HG03575 (cell line): ENCODE results near the gene ABHD12.
"Not testable (repeated sequence)": the region's sequence is repeated elsewhere in the genome, so short reads cannot be mapped to it uniquely, and the experiment has no call there.

Source experiments
- ATAC-seq: cut with Tn5 transposase; IDR thresholded peaks from one replicate; pipeline ENCODE4 v1.9.1; 2021; ENCODE audit not compliant: unreplicated experiment, insufficient number of reproducible peaks, low FRiP score; ENCODE audit errors: extremely low read depth

The ABHD12 gene

GRCh38 chr20:25312716-25313115 is 77.9 kb downstream of the ABHD12 start:
- not testable (repeated sequence) for ATAC-seq

GRCh38 chr20:25310921-25311728 is 79.5 kb downstream of the ABHD12 start:
- ATAC-seq = no peak

GRCh38 chr20:25310268-25310920 is 80.2 kb downstream of the ABHD12 start:
- peak; percentile 75 for ATAC-seq

- ATAC-seq = no peak
Observed at GRCh38 chr20:25309395-25310267, 81.0 kb downstream of the ABHD12 start.

GRCh38 chr20:25308671-25309394 is 81.8 kb downstream of the ABHD12 start:
- no peak for ATAC-seq

GRCh38 chr20:25308083-25308491 is 82.5 kb downstream of the ABHD12 start:
- no peak for ATAC-seq

- ATAC-seq = no peak
Observed at GRCh38 chr20:25306991-25307903, 83.4 kb downstream of the ABHD12 start.

- ATAC-seq = no peak
Observed at GRCh38 chr20:25304025-25304549, 86.5 kb downstream of the ABHD12 start.

- ATAC-seq = no peak
Observed at GRCh38 chr20:25303292-25304024, 87.2 kb downstream of the ABHD12 start.

- ATAC-seq = no peak
Observed at GRCh38 chr20:25302596-25302995, 88.0 kb downstream of the ABHD12 start.

GRCh38 chr20:25301357-25301920 is 89.2 kb downstream of the ABHD12 start:
- ATAC-seq = no peak

- ATAC-seq = no peak
Observed at GRCh38 chr20:25300496-25301170, 90.0 kb downstream of the ABHD12 start.

- no peak for ATAC-seq
Observed at GRCh38 chr20:25299806-25300205, 90.8 kb downstream of the ABHD12 start.

- ATAC-seq = peak; percentile 77
Observed at GRCh38 chr20:25297141-25297905, 93.3 kb downstream of the ABHD12 start.
